DOHH2 (cell line): ENCODE results near the gene CFAP43.

Experiments
- EZH2phosphoT487 ChIP-seq: fragments of 200-600 bp; sonication (generic); IDR thresholded peaks from 2 replicates; pipeline ENCODE4 v1.6.1; 2017; ENCODE audit warnings: borderline replicate concordance, mild to moderate bottlenecking, antibody characterized with exemption, low read length, moderate library complexity, mixed read lengths
- TF ChIP-seq, protein P1 (sequence below): fragments of 200-600 bp; sonication (generic); IDR thresholded peaks from one replicate; pipeline ENCODE4 v1.5.1; 2014; ENCODE audit warnings: antibody characterized with exemption, mild to moderate bottlenecking, low read depth, low read length; ENCODE audit not compliant: poor library complexity, severe bottlenecking

DNA sequence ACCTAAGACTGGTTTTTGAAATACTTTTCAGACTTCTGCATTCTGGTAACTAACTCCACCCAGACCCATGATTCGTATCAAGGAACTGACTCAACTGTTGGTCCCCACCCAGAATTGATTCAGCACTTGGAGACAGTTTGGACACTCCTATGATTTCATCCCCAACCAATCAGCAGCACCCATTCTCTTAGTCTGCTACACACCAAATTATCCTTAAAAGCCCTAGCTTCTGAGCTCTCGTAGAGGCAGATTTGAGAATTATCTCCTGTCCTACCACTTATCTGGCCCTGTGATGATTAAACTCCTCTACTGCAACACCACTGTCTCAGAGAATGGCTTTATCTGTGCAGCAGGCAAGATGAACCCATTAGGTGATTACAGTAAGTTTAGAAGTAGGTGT, 14.8 kb upstream of the CFAP43 start:
- TF ChIP-seq EZH2phosphoT487 = no peak
- TF ChIP-seq, protein P1, sequence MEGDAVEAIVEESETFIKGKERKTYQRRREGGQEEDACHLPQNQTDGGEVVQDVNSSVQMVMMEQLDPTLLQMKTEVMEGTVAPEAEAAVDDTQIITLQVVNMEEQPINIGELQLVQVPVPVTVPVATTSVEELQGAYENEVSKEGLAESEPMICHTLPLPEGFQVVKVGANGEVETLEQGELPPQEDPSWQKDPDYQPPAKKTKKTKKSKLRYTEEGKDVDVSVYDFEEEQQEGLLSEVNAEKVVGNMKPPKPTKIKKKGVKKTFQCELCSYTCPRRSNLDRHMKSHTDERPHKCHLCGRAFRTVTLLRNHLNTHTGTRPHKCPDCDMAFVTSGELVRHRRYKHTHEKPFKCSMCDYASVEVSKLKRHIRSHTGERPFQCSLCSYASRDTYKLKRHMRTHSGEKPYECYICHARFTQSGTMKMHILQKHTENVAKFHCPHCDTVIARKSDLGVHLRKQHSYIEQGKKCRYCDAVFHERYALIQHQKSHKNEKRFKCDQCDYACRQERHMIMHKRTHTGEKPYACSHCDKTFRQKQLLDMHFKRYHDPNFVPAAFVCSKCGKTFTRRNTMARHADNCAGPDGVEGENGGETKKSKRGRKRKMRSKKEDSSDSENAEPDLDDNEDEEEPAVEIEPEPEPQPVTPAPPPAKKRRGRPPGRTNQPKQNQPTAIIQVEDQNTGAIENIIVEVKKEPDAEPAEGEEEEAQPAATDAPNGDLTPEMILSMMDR = no peak
